ENCODE measurements around the gene SPDYE1. TPM values are rescaled to one million over a fixed set of nuclear protein-coding genes. Genes with fewer than 3 reads are reported as not detected.
"Not testable (repeated sequence)": the region's sequence is repeated elsewhere in the genome, so short reads cannot be mapped to it uniquely, and the experiment has no call there.

The SPDYE1 gene, protein sequence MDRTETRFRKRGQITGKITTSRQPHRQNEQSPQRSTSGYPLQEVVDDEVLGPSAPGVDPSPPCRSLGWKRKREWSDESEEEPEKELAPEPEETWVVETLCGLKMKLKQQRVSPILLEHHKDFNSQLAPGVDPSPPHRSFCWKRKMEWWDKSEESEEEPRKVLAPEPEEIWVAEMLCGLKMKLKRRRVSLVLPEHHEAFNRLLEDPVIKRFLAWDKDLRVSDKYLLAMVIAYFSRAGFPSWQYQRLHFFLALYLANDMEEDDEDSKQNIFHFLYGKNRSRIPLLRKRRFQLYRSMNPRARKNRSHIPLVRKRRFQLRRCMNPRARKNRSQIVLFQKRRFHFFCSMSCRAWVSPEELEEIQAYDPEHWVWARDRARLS
- polyA plus RNA-seq (2012; ENCODE audit: insufficient read depth, insufficient read length, low read depth) = not detected

DNA sequence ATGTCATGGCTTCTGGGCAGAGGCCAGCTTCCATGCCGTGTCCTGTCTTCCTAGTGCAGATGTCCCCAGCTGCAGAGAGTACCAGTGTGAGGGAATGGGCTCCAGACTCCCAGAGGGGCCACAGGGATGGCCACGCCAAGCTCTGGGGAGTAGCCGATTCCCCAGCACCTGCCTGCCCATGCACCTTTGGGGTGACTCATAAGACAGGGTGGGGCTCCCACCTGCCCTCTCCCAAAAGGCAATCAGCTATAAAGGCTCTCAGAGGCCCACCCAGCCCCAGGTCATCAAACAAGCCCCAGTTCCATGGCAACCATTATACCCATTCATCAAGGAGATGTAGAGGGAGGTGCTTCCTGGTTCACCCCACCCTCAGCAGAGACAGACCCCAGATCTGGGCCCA lies at the start of gene SPDYE1:
SPDYE1 (plus strand) TSS at position 366 of the 400 bp plus-strand sequence. CDS start 2,053 bp downstream, outside the sequence.
- not testable (repeated sequence) for DNase-seq; H3K4me3 ChIP-seq (ENCODE audit: low read depth, low read length); H3K36me3 ChIP-seq; H3K27me3 ChIP-seq; H3K9me3 ChIP-seq; H3K4me1 ChIP-seq

DNA sequence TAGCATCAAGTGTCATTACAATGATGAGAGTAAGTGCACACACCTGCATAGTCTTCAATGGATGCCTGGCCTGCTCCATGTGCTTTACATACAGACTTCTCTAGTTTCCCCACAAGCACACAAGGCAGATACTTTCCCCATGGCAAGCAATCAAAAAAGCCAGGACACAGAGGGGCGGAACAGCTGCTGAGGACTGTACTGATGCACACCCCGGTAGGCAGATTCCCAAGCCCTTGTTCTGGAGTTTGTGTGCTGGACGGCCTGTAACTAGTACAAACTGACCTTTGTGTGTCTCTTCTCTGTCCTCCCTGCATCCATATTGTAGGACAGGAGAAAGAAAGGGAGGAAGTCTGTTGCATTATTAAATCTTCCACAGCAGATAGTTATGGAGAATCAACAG lies 45.7 kb upstream of the SPDYE1 start:
- no peak for DNase-seq
- TF ChIP-seq, protein P1, sequence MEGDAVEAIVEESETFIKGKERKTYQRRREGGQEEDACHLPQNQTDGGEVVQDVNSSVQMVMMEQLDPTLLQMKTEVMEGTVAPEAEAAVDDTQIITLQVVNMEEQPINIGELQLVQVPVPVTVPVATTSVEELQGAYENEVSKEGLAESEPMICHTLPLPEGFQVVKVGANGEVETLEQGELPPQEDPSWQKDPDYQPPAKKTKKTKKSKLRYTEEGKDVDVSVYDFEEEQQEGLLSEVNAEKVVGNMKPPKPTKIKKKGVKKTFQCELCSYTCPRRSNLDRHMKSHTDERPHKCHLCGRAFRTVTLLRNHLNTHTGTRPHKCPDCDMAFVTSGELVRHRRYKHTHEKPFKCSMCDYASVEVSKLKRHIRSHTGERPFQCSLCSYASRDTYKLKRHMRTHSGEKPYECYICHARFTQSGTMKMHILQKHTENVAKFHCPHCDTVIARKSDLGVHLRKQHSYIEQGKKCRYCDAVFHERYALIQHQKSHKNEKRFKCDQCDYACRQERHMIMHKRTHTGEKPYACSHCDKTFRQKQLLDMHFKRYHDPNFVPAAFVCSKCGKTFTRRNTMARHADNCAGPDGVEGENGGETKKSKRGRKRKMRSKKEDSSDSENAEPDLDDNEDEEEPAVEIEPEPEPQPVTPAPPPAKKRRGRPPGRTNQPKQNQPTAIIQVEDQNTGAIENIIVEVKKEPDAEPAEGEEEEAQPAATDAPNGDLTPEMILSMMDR (IDR thresholded peaks at IDR 0.05; ENCODE audit: low read depth, low read length) = no peak

DNA sequence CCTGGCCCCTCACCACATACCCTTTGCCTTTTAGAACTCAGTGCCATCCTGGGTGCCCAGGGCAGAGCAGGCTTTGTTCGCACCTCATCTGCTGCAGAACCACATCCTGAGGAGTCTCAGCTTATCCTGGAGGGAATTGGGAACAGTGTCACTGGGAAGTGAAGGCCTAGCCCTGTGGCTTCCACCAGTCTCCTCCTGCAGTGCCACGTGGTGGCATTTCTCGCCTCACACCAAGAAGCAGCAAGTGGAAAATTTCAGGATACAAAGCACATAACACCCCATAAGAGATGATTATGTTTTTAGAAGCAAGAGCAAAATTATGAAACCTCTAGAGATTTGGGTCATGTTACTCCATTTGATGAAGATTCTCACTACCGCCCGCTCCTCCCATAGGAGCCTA lies 44.6 kb upstream of the SPDYE1 start:
- Histone ChIP-seq H3K9me3 (no peaks in the 10 kb centered on the region), H3K36me3 (peaks cover 4% of the 10 kb centered on the region; the same call in 1 of the 2 replicates), H3K4me1 (no peaks in the 10 kb centered on the region), H3K27me3 (no peaks in the 10 kb centered on the region), H3K4me3 (ENCODE audit: low read depth, low read length) (no peak overlapping the region)
- TF ChIP-seq, protein P1 (IDR thresholded peaks at IDR 0.05; ENCODE audit: low read depth, low read length) = no peak
- DNase-seq = no peak

More for the DNA sequence above, 45.7 kb upstream of the SPDYE1 start:
- Histone ChIP-seq H3K36me3 (peaks cover 7% of the 10 kb centered on the region; the same call in 1 of the 2 replicates), H3K4me3 (ENCODE audit: low read depth, low read length) (no peak overlapping the region), H3K4me1 (no peaks in the 10 kb centered on the region), H3K27me3 (no peaks in the 10 kb centered on the region), H3K9me3 (no peaks in the 10 kb centered on the region)

DNA sequence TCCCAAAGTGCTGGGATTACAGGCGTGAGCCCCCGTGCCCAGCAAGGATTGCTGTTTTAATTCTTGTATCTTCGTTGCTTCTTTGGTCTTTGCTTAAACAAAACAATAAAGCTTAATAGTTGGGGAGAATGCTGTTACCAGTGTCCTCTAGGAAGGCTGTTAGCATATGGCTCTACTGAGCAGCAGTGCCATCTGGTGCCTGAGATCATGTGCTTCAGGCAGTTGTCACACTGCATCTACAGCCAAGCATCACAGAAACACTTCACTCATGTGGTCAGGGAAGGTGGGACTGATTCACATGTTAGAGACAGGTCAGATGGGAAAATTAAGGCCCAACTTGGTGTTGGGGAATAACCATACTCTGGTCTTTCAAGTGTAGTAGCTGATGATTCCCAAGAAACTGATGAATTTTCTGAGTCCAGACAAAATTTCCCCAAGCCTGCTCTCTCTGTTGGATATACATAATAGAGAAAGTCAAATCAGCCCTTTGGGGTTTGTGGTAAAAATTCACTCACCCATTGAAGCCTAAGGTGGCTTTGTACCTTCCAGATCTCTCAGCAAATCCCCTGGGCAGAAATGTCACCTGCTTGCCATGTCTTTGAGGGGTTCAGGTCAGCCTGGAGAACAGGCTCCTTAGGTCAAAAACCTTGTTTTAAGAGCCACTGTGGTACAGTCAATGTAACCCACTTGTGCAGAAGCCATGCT lies 43.0 kb upstream of the SPDYE1 start:
- TF ChIP-seq, protein P1 (IDR thresholded peaks at IDR 0.05; ENCODE audit: low read depth, low read length) = peak; percentile 88
- Histone ChIP-seq H3K4me3 (ENCODE audit: low read depth, low read length) (no peak overlapping the region), H3K4me1 (no peaks in the 10 kb centered on the region), H3K36me3 (peaks cover 4% of the 10 kb centered on the region; the same call in 1 of the 2 replicates), H3K9me3 (no peaks in the 10 kb centered on the region; the same call in 1 of the 2 replicates), H3K27me3 (no peaks in the 10 kb centered on the region)
- DNase-seq = peak; percentile 72

DNA sequence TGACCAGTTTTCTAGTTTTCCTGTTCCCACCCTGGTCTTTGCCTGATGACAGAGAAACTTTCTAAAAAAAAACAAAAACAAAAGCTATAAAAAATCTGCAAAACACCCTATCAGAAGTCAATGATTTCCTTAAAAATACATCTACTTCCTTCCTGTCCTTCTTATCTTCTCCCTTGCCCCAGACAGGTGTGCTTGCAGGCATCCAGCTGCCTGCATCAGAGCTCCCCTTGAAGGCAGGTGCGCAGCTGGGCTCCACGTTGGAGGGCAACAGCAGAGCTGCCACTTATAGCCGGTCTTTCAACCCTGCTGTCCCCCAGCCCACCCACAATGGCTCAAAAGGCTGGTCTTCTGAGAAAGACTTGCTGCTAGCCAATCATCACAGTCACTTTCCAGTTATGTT lies 41.7 kb upstream of the SPDYE1 start:
- Histone ChIP-seq H3K4me3 (ENCODE audit: low read depth, low read length) (no peak overlapping the region), H3K36me3 (peaks cover 1% of the 10 kb centered on the region; the same call in 1 of the 2 replicates), H3K9me3 (no peaks in the 10 kb centered on the region; the same call in 1 of the 2 replicates), H3K27me3 (no peaks in the 10 kb centered on the region), H3K4me1 (no peaks in the 10 kb centered on the region)
- TF ChIP-seq, protein P1 (IDR thresholded peaks at IDR 0.05; ENCODE audit: low read depth, low read length) = no peak
- no peak for DNase-seq

DNA sequence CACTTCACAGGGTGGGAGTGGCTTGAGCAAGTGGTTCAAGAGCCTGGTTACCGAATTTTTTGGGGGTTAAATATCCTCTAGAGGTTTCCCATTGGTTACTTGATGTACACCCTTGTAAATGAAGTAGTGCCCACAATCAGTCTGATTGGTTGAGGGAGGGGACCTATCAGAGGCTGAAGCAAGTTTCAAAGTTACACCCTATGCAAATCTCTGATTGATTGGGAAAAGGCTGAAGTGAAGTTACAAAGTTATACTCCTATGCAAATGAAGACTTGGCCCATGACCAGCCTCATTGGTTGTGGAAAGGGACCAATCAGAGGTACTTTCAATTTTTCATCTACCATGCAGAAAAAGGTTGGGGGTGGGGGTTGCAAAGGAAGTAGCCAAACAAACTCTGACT lies 36.8 kb upstream of the SPDYE1 start:
- Histone ChIP-seq H3K9me3 (no peaks in the 10 kb centered on the region; the same call in 1 of the 2 replicates), H3K27me3 (no peaks in the 10 kb centered on the region), H3K36me3 (no peaks in the 10 kb centered on the region), H3K4me1 (no peaks in the 10 kb centered on the region), H3K4me3 (ENCODE audit: low read depth, low read length) (no peak overlapping the region)
- TF ChIP-seq, protein P1 (IDR thresholded peaks at IDR 0.05; ENCODE audit: low read depth, low read length) = no peak
- DNase-seq = no peak

DNA sequence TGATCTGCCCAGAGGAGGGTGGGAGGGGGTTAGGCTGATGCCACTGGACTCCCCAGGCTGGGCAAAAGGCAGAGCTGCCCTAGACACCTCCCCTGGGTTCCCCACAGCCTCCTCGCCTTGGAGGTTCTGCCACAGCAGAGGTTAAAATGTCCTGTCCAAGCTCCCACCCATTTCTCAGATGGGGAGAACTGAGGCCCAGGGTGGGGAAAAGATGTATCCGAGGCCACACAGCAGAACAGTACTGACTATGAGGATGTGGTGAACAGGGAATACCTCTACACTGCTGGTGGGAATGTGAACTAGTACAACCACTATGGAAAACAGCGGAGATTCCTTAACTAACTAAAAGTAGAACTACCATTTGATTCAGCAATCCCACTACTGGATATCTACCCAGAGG lies 31.3 kb upstream of the SPDYE1 start:
- not testable (repeated sequence) for H3K9me3 ChIP-seq; H3K27me3 ChIP-seq; DNase-seq; H3K36me3 ChIP-seq; H3K4me3 ChIP-seq (ENCODE audit: low read depth, low read length); H3K4me1 ChIP-seq

DNA sequence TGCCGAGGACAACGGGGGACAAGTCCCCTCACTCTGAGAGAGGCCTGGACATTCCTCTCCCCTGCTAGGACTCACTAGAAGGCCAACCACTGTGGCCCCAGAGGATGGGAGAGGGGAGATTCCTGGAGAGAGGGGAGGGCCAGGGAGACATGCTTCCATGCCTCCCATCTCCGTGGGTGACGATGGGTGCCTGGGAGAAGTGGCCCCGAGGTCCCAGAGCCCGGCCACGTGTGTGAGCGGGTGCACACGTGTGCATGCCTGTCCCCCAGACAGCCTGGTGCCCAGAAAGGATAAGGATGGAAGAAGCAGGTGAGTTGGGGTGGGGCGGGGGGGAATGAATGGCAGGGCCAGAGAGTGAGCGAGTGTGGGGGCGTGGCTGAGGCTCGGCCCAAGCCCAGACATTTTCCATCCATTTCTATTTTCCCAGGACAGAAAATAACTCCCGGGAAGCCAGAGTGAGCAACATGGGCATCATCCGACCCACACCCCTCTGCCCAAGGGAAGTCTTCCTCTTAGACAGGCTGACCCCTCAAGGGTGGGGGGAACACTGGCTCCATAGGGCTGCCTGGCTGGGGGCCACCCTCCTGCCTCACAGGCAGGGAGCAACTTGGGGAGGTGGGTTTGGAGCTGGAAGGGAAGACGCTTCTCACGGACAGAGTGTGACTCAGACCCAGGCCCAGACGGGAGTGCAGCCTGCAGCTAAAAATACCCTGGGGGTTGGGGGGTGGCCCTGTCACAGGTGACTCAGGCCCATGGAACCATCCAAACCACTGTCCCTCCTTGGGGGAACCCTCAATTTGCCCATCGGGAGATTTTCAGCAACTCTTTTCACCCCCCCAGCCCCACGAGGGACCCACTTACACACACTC lies 29.3 kb upstream of the SPDYE1 start:
- H3K4me1 ChIP-seq; DNase-seq; H3K36me3 ChIP-seq; H3K27me3 ChIP-seq; H3K4me3 ChIP-seq (ENCODE audit: low read depth, low read length); H3K9me3 ChIP-seq: not testable (repeated sequence)

DNA sequence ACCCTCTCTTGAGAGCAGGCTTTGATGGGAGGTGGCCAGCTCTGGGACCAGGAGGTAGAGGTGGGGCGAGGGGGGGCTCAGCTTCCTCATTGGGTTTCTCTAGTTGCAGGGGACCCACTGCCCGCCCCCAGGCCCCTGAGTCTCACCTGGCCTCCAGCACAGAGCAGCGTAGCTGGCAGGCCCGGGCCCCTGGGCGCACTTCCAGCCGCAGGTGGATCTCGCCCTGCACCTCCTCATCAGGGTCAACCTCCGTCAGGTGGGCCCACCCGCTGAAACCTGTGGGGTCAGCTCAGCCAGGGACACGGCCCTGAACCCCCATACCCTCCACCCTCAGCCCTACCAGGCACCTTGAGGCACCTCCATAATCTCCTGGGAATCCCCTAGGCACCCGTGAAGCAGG lies 28.1 kb upstream of the SPDYE1 start:
- not testable (repeated sequence) for H3K36me3 ChIP-seq; H3K9me3 ChIP-seq; H3K27me3 ChIP-seq; H3K4me1 ChIP-seq; H3K4me3 ChIP-seq (ENCODE audit: low read depth, low read length); DNase-seq
